ENCODE data around the gene GRIA3. TPM values are rescaled to one million over a fixed set of nuclear protein-coding genes. Genes with fewer than 3 reads are reported as not detected.
"Not testable (repeated sequence)": the region's sequence is repeated elsewhere in the genome, so short reads cannot be mapped to it uniquely, and the experiment has no call there.

GRIA3 gene
- total RNA-seq, 1 donor from 2014 or later = not detected

DNA sequence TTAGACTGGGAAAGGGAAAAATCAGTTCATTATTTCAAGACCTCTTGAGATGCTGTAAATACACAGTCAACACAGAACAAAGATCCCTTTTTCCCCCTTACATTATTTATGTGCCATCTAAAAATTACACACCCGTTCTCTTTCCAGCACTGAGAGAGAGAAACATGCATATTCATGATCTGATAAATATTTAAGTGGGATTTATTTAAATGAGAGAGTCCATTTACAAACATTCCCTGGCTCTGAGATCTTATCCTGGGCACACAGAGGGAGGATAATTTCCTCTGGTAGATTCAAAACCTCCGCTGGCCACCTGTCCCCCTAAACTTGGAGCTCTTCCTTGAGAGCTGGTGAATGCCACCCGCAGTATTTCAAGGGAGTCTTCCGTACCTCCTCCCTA lies 88.6 kb downstream of the GRIA3 start:
- DNase-seq (ENCODE audit: low read depth in 2 of 2) = no peak

DNA sequence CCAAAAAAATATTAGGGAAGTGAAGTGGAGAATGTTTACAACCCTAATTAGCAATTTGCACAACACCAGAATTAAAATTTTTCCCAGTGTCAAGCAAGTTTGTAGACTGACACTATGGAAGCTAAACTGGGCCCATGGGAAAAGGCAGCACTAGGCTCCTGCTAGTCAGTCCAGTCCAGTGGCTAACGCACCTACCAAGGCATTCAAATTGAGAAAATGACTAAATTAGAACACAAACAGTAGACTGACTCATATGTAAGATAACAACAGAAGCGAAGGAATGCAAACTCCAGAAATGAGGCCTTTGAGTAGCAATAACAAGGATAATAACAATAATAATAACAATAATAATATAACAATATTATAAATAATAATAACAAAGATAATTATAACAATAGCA lies 90.7 kb downstream of the GRIA3 start:
- DNase-seq (ENCODE audit: low read depth in 2 of 2) = no peak

DNA sequence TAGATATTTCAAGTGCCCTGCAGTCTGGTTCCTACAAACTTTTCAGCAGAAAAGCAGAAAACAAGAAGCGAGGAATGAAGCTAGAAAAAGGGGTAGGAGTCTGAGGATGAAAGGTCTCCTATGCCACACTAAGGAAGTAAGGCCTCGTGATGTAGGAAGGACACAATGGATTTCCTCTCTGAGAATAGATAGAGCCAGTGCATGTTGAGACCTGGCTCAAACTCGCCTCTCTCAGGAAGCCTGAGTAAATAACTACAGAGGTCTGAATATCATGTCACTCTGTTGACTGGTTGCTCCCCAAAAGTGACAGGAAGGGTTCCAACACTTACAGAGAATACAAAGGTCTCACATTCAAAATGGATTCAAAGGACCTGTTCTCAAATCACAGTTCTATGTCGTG lies 93.3 kb downstream of the GRIA3 start:
- no peak for DNase-seq (ENCODE audit: low read depth in 2 of 2)

DNA sequence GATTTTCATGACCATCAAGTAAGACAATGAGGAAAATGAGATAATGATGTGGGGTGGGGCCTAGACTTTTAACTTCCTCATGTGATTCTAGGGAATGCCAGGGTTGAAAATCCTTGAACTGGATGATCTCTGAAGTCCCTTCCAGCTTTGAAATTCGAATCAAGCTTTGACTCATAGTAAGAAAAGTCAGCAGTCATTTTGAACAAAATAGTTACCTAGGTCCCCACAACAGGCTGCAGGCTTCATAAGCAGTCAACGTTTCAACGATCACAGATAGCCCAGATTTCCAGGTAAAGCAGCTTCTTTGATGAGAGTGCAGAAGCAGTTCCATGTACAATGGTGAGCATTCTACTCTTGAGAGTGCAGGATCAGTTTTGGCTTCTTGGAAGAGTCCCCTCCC lies 93.7 kb downstream of the GRIA3 start:
- no peak for DNase-seq (ENCODE audit: low read depth in 2 of 2)

DNA sequence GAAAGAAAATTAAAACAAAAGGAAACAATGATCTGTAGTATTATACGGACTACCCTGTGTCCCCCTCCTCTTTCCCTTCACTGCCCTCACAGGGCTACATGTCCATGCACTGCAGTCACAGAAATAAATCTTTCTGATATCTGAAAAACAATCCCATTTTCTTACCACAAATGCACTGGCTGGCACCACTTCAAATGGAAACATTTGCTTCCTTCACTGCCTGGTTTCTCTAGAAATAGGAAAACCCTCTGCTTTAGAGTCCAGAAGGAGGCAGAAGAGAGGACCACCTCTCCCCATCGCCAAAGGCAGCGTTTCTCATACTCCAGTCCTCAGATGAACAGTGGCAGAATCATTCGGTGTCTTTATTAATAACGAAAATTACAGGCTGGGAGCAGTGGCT lies 98.2 kb downstream of the GRIA3 start:
- DNase-seq (ENCODE audit: low read depth in 2 of 2) = no peak

DNA sequence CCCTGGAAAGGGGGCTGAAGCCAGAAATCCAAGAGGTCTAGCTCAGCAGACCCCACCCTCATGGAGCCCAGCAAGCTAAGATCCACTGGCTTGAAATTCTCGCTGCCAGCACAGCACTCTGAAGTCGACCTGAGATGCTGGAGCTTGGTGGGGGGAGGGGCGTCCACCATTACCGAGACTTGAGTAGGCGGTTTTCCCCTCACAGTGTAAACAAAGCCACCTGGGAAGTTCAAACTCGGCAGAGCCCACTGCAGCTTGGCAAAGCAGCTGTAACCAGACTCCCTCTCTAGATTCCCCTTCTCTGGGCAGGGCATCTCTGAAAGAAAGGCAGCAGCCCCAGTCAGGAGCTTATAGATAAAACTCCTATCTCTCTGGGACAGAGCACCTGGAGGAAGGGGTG lies 99.3 kb downstream of the GRIA3 start:
- not testable (repeated sequence) for DNase-seq (ENCODE audit: low read depth in 2 of 2)

- no peak for DNase-seq (ENCODE audit: low read depth in 2 of 2)
Observed at GRCh38 chrX:123291623-123292022, 107.5 kb downstream of the GRIA3 start.

GRCh38 chrX:123298026-123298425 lies 113.9 kb downstream of the GRIA3 start:
- no peak for DNase-seq (ENCODE audit: low read depth in 2 of 2)

- DNase-seq (ENCODE audit: low read depth in 2 of 2) = no peak
Observed at GRCh38 chrX:123303429-123303828, 119.4 kb downstream of the GRIA3 start.

DNA sequence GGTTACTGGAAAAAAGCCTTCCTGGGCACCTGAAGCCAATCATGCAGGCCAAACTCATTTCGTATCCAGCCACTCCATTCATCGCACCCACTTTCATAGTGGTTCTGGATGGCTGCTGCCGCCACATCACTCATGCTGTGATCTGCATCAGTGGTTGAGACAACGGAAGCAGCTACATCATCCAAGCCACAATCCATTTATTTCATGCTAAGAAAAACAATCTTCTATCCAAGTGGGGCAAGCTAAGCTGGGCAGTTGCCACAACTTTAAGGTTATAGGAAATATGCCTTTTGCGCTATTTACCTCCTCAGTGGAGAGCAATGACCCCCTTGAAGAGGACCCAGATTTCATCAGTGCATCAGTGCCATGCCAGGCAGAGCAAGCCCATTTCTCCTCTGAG lies 124.6 kb downstream of the GRIA3 start:
- no peak for DNase-seq (ENCODE audit: low read depth in 2 of 2)

DNA sequence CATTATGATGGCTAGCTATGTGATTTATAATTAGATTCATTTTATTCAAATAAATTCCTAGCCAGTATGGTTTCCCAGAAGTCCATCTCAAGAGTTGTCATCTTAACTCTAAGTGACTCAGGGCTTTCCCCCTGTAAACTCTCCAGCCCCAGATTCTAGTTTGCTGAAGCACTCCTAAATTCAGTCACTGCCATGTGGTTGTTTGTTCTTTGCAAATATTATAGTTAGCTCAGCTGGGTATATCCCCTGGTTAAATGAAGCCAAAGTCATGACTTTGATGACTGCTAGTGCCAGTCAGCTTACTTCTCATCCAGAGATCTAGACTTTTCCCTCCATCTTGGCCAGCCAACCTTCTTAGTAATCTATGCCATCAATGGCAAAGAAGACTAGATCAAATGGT lies 126.0 kb downstream of the GRIA3 start:
- DNase-seq (ENCODE audit: low read depth in 2 of 2) = no peak

DNA sequence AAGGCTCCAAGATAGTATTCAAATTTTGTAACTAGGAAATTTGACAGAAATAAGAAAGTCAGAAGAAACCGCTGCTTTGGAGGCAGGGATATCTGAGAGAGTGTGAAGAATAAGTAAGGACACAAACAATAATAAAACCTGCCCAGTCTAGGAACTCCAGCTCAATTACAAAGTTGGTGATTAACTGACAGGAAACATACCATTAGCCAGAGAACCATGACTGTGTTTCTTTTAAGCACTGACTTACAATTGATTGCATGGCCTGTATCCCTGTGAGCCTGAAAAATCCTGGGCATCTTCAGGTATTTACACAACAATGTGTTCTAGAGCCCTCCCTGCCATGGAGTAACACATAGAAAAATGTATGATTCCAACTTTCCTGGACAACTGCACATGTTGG lies 127.4 kb downstream of the GRIA3 start:
- no peak for DNase-seq (ENCODE audit: low read depth in 2 of 2)

DNA sequence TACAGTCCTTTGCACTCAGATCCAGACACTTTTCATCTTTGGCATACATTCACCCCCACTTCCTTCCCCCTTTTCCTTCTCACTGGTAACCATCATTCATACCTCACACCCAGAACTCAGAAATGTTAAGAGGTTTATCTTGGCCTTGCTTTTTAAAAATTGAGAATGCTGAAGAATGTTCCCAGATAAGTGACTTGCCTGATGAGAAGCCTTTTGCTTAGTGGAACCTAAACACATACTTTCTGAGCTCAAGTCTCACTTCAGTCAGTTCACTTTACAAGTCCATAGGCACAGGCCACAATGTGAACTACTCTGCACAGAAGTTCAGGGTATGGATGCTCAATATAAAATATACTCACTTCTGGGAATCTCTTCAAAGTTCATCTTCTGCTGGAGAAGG lies 129.4 kb downstream of the GRIA3 start:
- no peak for DNase-seq (ENCODE audit: low read depth in 2 of 2)

- no peak for DNase-seq (ENCODE audit: low read depth in 2 of 2)
Observed at GRCh38 chrX:123320622-123321021, 136.5 kb downstream of the GRIA3 start.

- no peak for DNase-seq (ENCODE audit: low read depth in 2 of 2)
Observed at GRCh38 chrX:123322536-123322935, 138.5 kb downstream of the GRIA3 start.

DNA sequence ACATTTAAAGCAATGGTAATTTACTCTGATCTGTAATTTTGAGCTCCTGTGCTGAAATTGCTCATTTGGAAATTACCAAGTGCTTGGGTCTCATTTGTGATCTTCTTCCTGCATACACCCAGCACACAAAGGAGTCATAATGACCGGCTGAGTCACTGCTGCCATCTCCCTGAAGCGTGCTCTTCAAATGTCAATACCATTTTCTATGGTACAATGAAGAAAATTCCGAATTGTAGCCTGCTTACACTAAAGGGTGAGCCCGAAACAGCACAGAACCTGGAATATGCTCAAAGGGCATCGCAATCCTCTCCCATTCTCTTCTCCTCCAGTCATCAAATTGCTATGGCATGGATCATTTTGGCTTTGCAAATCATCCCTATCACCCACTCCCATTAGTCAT lies 140.5 kb downstream of the GRIA3 start:
- DNase-seq (ENCODE audit: low read depth in 2 of 2) = no peak

DNA sequence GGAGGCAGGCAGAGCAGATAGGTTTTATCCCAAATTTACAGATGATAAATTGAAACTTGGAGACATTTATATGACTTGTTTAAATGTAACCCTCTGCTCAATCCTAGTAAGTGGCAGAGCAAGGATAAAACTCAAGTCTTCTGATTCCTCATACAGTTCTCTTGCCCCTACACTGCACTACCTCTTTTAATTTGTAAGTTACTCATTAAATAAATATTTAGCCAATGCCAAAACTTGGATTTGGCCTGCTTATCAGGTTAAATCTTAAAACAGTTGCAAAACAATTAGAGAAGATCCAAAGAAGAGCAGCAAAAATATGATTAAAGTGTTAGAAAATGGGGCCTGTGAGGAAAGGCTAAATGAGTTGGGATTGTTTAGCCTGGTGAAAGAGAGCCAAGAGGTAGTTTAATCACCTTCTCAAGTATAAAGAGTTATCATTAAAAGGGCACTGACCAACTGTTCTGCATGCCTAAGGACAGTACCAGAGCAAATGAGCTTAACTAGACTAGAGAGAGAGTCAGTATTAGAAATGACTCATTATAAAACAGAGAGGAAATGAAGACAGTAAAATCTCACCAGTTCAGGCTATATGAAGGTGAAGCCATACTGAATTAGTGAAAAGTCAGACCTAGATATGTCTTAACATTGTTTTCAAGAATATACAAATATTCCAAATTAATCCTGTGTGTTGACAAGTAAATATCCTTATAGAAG lies 146.3 kb downstream of the GRIA3 start:
- DNase-seq (ENCODE audit: low read depth in 2 of 2) = no peak

GRCh38 chrX:123331349-123331748 lies 147.3 kb downstream of the GRIA3 start:
- no peak for DNase-seq (ENCODE audit: low read depth in 2 of 2)

- DNase-seq (ENCODE audit: low read depth in 2 of 2) = no peak
Observed at GRCh38 chrX:123331859-123332258, 147.8 kb downstream of the GRIA3 start.

DNA sequence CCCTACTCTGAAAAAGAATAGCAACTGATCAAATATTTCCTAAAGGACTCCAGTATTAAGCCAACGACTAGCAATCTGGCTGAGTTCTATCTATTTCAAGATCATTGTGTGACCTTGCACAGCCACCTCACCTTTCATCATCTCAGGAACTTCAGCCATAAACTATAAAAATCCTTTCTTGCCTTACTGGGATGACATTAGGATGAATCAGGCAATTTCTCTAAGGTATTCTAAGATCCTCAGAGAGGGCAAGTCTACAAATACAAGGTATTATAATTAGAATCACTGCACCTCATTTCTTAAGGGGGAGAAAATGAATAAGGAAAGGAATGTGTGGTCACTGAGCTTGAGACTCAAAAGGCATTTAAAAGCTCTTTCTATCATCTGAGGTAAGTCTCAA lies 152.6 kb downstream of the GRIA3 start:
- DNase-seq (ENCODE audit: low read depth in 2 of 2) = no peak

GRCh38 chrX:123337886-123338639 lies 154.0 kb downstream of the GRIA3 start:
- no peak for DNase-seq (ENCODE audit: low read depth in 2 of 2)

DNA sequence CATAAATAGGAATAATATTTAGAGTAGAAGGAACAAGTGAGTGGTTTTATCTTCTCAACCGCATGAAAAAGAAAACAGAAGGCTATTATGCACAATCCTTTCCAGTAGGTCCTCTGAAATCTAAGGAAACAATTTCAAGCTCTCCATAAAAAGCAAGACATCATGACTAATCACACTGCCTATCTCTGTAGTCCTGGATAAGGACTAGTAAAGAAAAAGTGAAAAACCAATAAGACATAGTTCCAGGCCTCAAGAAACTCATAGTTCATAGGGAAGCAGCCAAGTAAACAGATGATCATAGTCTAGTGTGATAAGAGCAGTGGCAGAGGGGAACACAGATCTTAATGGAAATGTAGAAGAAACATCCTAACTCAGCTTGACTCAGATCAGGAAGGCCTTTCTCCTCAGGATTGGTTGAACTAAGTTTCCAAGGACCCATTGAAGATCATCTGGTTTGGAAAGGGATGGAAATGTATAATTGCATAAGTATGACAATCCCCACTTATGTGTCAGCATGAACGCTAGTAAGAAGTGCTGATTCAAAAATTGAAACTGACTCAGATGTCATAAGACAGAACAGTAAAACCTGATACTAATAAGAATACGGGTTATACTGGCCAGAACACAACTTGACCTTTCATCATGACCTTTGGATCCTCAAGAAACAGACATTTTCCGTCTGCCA lies 155.3 kb downstream of the GRIA3 start:
- no peak for DNase-seq (ENCODE audit: low read depth in 2 of 2)

GRCh38 chrX:123340696-123341095 lies 156.6 kb downstream of the GRIA3 start:
- no peak for DNase-seq (ENCODE audit: low read depth in 2 of 2)
